ENCODE data around the gene GGTLC1. TPM values are rescaled to one million over a fixed set of nuclear protein-coding genes. Genes with fewer than 3 reads are reported as not detected.

GGTLC1 gene
- total and polyA plus RNA-seq, 12 donors, result 0.38 TPM; not detected in 11

DNA sequence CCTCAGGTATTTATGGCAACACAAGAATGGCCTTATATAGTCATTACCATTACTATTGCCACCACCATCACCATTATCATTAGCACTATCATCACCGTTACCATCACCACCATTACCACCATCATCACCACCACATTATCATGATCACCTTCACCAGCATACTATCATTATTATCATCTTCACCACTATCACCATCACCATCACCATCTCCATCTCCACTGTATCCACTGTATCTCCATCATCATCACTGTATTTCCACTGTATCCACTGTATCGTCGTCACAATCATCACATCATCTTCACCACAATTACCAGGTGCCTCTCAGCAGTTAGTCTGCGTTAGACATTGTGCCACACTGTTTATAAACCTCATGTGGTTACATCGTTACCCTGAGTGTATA, 45.3 kb downstream of the GGTLC1 start:
- 75 to 85% (median 82%) methylated on average over 5 of the region's 5 CpGs for WGBS, 4 donors
- Histone ChIP-seq H3K27ac (no peak overlapping the region), H3K27me3 (no peaks in the 10 kb centered on the region), H3K9me3 (replicated peaks in 1 of 3) (no peaks in the 10 kb centered on the region), H3K36me3 (replicated peaks in 1 of 2) (no peaks in the 10 kb centered on the region), H3K4me1 (replicated peaks in 1 of 2) (no peaks in the 10 kb centered on the region), H3K4me3 (no peak overlapping the region)
- intact Hi-C loops (cut with DNase I), result no loop called here
- DNase-seq, result no peak
- no peak for TF ChIP-seq POLR2A (IDR thresholded peaks at IDR 0.05)
- TF ChIP-seq, protein P1, sequence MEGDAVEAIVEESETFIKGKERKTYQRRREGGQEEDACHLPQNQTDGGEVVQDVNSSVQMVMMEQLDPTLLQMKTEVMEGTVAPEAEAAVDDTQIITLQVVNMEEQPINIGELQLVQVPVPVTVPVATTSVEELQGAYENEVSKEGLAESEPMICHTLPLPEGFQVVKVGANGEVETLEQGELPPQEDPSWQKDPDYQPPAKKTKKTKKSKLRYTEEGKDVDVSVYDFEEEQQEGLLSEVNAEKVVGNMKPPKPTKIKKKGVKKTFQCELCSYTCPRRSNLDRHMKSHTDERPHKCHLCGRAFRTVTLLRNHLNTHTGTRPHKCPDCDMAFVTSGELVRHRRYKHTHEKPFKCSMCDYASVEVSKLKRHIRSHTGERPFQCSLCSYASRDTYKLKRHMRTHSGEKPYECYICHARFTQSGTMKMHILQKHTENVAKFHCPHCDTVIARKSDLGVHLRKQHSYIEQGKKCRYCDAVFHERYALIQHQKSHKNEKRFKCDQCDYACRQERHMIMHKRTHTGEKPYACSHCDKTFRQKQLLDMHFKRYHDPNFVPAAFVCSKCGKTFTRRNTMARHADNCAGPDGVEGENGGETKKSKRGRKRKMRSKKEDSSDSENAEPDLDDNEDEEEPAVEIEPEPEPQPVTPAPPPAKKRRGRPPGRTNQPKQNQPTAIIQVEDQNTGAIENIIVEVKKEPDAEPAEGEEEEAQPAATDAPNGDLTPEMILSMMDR (IDR thresholded peaks at IDR 0.05), result no peak

DNA sequence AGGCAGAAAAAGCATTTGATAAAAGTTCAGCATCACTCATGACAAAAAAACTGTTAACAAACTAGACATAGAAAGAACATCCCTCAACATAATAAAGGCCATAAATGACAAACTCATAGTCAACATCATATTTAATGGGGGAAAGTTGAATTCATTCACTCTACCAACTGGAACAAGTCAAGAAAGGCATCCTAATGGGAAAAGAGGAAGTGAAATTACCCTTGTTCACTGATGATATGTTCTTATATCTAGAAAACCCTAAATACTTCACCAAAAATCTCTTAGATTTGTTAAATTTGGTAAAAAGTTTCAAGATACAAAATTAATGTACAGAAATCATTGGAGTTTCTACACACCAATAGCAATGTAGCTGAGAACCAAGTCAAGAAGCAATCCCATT, 48.9 kb downstream of the GGTLC1 start:
- Histone ChIP-seq H3K4me1 (replicated peaks in 1 of 2) (no peaks in the 10 kb centered on the region), H3K4me3 (no peak overlapping the region), H3K27me3 (no peaks in the 10 kb centered on the region), H3K27ac (no peak overlapping the region), H3K36me3 (replicated peaks in 1 of 2) (no peaks in the 10 kb centered on the region), H3K9me3 (replicated peaks in 1 of 3) (no peaks in the 10 kb centered on the region)
- DNase-seq, result no peak
- TF ChIP-seq POLR2A (IDR thresholded peaks at IDR 0.05), result no peak
- TF ChIP-seq, protein P1 (IDR thresholded peaks at IDR 0.05), result no peak
- intact Hi-C loops (cut with DNase I), result loop anchor here in 1 of 2 donors (10.0 kb wide), 1 partner anchor 55 kb away; no protein-coding TSS in a partner anchor

DNA sequence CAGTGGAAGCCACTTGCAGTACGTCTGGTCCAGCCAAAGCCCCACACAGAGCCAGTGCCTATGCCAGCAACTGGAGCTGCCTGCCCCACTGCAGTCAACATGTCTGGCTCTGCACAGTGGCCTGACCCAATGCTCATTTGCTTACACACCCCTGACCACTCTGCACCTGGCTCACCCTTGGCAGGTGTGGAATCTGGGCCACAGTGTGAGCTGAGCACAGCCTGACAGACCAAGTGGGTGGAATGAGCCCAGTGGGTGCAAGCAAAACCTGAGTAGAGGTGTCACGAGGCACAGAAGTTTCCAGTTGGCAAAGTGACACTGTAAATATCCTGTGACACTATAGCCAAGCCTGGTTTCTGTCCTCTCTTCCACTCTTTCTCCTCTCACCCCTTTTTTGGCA, 49.5 kb downstream of the GGTLC1 start:
- Histone ChIP-seq H3K4me3 (no peak overlapping the region), H3K27ac (no peak overlapping the region), H3K27me3 (no peaks in the 10 kb centered on the region), H3K36me3 (replicated peaks in 1 of 2) (no peaks in the 10 kb centered on the region), H3K4me1 (replicated peaks in 1 of 2) (no peaks in the 10 kb centered on the region), H3K9me3 (replicated peaks in 1 of 3) (no peaks in the 10 kb centered on the region)
- no peak for DNase-seq
- TF ChIP-seq, protein P1 (IDR thresholded peaks at IDR 0.05), result no peak
- TF ChIP-seq POLR2A (IDR thresholded peaks at IDR 0.05), result no peak
- 55 to 85% (median 63%) methylated on average over 1 to 2 of the region's 2 CpGs for WGBS, 4 donors
- intact Hi-C loops (cut with DNase I), result loop anchor here in 1 of 2 donors (10.0 kb wide), 1 partner anchor 56 kb away; no protein-coding TSS in a partner anchor

DNA sequence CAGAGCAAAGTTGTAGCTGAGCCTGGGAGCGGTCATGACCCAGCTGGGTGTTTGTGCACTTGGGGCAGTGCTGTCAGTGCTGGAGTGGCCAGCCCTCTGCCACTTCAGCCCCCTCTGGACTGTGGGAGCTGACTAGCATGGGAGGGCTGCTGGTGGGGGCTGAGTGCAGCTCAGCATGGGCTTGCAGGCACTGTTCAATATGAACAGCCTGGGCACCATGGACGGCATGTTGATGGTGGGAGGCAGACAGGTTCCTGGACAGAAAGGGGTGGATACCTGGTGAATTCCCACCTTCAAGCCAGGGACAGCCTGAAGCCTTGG, 50.5 kb downstream of the GGTLC1 start:
- H3K4me3 ChIP-seq, result no peak overlapping the region
- H3K27ac ChIP-seq, result no peak overlapping the region
- 40 to 80% (median 69%) methylated on average over 1 to 2 of the region's 2 CpGs for WGBS, 4 donors
- no peak for TF ChIP-seq POLR2A (IDR thresholded peaks at IDR 0.05)
- TF ChIP-seq, protein P1 (IDR thresholded peaks at IDR 0.05), result no peak
- intact Hi-C loops (cut with DNase I), result loop anchor here in 1 of 2 donors (10.0 kb wide), 1 partner anchor 57 kb away; no protein-coding TSS in a partner anchor
- no peaks in the 10 kb centered on the region for H3K36me3 ChIP-seq (replicated peaks in 1 of 2)
- no peaks in the 10 kb centered on the region for H3K27me3 ChIP-seq
- H3K4me1 ChIP-seq (replicated peaks in 1 of 2), result no peaks in the 10 kb centered on the region
- DNase-seq, result no peak
- no peaks in the 10 kb centered on the region for H3K9me3 ChIP-seq (replicated peaks in 1 of 3)
